ENCODE measurements around the gene CYP2B6. TPM values are rescaled to one million over a fixed set of nuclear protein-coding genes. Genes with fewer than 3 reads are reported as not detected.
"Not testable (repeated sequence)": the region's sequence is repeated elsewhere in the genome, so short reads cannot be mapped to it uniquely, and the experiment has no call there.

Gene CYP2B6
- total RNA-seq, 4 donors from 2014 or later = not detected

DNA sequence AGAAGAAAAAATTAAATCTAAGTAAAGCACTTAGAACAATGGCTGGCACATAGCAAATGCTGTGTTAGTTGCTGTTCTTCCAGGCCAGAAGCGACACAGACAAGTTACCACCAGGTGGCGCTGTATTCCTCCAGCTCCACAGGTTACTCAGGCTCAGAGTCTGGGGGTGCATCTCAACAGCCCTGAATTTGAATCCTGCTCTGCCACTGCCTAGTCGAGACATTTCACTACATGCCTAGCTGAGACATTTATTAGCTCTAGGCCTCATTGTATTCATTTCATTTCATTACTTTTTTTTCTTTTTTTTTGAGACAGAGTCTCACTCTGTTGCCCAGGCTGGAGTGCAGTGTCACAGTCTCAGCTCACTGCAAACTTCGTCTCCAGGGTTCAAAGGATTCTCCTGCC, 16.4 kb upstream of the CYP2B6 start:
- H3K36me3 ChIP-seq = no peaks in the 10 kb centered on the region
- no peaks in the 10 kb centered on the region for H3K4me1 ChIP-seq
- TF ChIP-seq, protein P1, sequence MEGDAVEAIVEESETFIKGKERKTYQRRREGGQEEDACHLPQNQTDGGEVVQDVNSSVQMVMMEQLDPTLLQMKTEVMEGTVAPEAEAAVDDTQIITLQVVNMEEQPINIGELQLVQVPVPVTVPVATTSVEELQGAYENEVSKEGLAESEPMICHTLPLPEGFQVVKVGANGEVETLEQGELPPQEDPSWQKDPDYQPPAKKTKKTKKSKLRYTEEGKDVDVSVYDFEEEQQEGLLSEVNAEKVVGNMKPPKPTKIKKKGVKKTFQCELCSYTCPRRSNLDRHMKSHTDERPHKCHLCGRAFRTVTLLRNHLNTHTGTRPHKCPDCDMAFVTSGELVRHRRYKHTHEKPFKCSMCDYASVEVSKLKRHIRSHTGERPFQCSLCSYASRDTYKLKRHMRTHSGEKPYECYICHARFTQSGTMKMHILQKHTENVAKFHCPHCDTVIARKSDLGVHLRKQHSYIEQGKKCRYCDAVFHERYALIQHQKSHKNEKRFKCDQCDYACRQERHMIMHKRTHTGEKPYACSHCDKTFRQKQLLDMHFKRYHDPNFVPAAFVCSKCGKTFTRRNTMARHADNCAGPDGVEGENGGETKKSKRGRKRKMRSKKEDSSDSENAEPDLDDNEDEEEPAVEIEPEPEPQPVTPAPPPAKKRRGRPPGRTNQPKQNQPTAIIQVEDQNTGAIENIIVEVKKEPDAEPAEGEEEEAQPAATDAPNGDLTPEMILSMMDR (IDR thresholded peaks at IDR 0.05) = peak; percentile 66 to 86 (median 78)
- TF ChIP-seq EP300 (IDR thresholded peaks at IDR 0.05) (no peak), POLR2A (IDR thresholded peaks at IDR 0.05; ENCODE audit: low read depth) (no peak)
- peak; percentile 93 for DNase-seq (ENCODE audit: extremely low spot score)
- no peak overlapping the region for H3K27ac ChIP-seq (replicated peaks in 1 of 4)
- intact Hi-C loops (cut with DNase I) = no loop called here
- H3K9me3 ChIP-seq = no peaks in the 10 kb centered on the region
- 19% methylated on average over 4 of the region's 4 CpGs for WGBS
- H3K4me3 ChIP-seq = no peak overlapping the region
- peaks cover 0 to 43% (median 0%) of the 10 kb centered on the region in 4 donors for H3K27me3 ChIP-seq

DNA sequence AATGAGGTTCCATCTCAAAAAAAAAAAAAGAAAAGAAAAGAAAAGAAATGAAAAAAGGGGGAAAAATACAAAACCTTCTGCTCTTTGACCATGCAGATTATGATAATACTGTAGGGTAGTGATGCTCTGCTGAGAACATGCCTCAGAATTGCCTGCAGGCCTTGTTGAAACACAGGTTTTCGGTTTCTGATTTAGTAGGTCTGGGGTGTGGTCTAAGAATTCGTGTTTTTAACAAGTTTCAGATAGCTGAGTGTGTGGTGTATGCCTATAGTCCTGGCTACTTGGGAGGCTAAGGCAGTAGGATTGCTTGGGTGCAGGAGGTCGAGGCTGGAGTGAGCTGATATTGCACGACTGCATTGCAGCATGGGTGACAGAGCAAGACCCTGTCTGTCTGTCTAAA, 14.9 kb upstream of the CYP2B6 start:
- Histone ChIP-seq H3K4me1 (no peaks in the 10 kb centered on the region), H3K27me3 (peaks cover 0 to 42% (median 0%) of the 10 kb centered on the region in 4 donors), H3K4me3 (no peak overlapping the region), H3K27ac (replicated peaks in 1 of 4) (no peak overlapping the region), H3K9me3 (no peaks in the 10 kb centered on the region), H3K36me3 (no peaks in the 10 kb centered on the region)
- 62% methylated on average over 4 of the region's 4 CpGs for WGBS
- DNase-seq (ENCODE audit: extremely low spot score) = no peak
- intact Hi-C loops (cut with DNase I) = no loop called here
- TF ChIP-seq POLR2AphosphoS5 (IDR thresholded peaks at IDR 0.05) (no peak), POLR2A (IDR thresholded peaks at IDR 0.05; ENCODE audit: low read depth) (no peak), EP300 (IDR thresholded peaks at IDR 0.05) (no peak)
- TF ChIP-seq, protein P1 (IDR thresholded peaks at IDR 0.05) = no peak

DNA sequence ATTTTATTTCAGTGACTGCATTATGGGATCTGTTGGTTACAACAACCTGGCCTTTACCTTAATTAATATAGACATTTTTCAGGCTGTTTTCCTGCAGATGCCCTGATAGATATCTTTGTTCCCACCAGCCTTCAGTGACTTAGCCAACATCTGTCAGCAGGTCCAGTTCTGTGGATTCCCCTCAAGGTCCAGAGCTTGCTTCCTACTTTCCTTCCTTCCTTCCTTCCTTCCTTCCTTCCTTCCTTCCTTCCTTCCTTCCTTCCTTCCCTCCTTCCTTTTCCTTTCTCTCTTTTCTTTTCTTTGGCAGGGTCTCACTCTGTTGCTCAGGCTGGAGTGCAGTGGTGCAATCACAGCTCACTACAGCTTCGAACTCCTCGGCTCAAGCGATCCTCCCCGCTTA, 14.4 kb upstream of the CYP2B6 start:
- Histone ChIP-seq H3K4me1 (no peaks in the 10 kb centered on the region), H3K27me3 (peaks cover 0 to 40% (median 0%) of the 10 kb centered on the region in 4 donors), H3K36me3 (no peaks in the 10 kb centered on the region), H3K9me3 (no peaks in the 10 kb centered on the region), H3K27ac (replicated peaks in 1 of 4) (no peak overlapping the region), H3K4me3 (no peak overlapping the region)
- no peak for TF ChIP-seq POLR2A (IDR thresholded peaks at IDR 0.05; ENCODE audit: low read depth)
- TF ChIP-seq, protein P1 (IDR thresholded peaks at IDR 0.05) = no peak
- no peak for TF ChIP-seq POLR2AphosphoS5 (IDR thresholded peaks at IDR 0.05)
- no peak for TF ChIP-seq EP300 (IDR thresholded peaks at IDR 0.05)
- intact Hi-C loops (cut with DNase I) = no loop called here
- WGBS = 91% methylated on average over 4 of the region's 4 CpGs
- no peak for DNase-seq (ENCODE audit: extremely low spot score)

DNA sequence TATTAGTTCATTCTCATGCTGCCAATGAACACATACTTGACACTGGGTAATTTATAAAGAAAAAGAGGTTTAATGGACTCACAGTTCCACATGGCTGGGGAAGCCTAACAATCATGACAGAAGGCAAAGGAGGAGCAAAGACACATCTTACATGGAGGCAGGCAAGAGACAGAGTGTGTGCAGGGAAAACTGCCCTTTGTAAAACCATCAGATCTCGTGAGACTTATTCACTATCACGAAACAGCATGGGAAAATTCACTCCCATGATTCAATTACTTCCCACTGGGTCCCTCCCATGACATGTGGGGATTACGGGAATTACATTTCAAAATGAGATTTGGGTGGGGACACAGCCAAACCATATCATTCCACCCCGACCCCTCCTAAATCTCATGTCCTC, 11.3 kb upstream of the CYP2B6 start:
- WGBS = 67% methylated on average over 4 of the region's 4 CpGs
- H3K36me3 ChIP-seq; intact Hi-C loops (cut with DNase I); H3K4me1 ChIP-seq; H3K4me3 ChIP-seq; H3K9me3 ChIP-seq; DNase-seq (ENCODE audit: extremely low spot score); H3K27ac ChIP-seq (replicated peaks in 1 of 4): not testable (repeated sequence)
- peaks cover 0 to 45% (median 0%) of the 10 kb centered on the region in 4 donors for H3K27me3 ChIP-seq

DNA sequence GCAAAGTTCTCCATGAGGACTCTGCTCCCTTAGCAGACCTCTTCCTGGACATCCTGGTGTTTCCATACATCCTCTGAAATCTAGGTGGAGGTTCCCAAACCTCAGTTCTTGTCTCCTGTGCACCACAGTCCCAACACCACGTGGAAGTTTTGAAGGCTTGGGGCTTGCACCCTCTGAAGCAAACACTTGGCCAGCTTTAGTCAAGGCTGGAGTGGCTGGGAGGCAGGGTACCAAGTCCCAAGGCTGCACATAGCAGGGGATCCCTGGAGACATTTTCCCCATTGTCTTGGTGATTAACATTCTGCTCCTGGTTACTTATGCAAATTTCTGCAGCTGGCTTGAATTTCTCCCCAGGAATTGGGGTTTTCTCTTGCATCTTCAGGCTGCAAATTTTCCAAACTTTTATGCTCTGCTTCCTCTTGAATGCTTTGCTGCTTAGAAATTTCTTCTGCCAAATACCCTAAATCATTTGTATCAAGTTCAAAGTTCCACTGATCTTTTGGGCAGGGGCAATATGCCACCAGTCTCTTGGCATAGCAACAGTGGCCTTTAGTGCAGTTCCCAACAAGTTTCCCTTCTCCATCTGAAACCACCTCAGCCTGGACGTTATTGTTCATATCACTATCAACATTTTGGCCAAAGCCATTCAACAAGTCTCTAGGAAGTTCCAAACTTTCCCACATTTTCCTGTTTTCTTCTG, 10.2 kb upstream of the CYP2B6 start:
- DNase-seq (ENCODE audit: extremely low spot score); H3K4me1 ChIP-seq; H3K4me3 ChIP-seq; H3K36me3 ChIP-seq; H3K27ac ChIP-seq (replicated peaks in 1 of 4); H3K9me3 ChIP-seq; intact Hi-C loops (cut with DNase I): not testable (repeated sequence)
- H3K27me3 ChIP-seq = peaks cover 0 to 41% (median 0%) of the 10 kb centered on the region in 4 donors
- WGBS = 19% methylated on average over 2 of the region's 2 CpGs

DNA sequence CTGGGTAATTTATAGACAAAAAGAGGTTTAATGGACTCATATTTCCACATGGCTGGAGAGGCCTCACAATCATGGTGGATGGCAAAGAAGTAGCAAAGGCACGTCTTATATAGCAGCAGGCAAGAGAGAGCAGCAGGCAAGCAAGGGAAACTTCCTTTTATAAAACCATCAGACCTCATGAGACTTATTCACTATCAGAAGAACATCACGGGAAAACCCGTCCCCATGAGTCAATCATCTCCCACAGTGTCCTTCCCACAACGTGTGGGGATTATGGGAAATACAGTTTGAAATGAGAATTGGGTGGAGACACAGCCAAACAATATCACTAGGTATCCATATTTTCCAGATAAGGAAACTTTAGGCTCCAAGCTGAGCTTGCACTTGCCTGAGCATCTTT, 9.5 kb upstream of the CYP2B6 start:
- no peaks in the 10 kb centered on the region for H3K36me3 ChIP-seq
- no peaks in the 10 kb centered on the region for H3K4me1 ChIP-seq
- TF ChIP-seq EP300 (IDR thresholded peaks at IDR 0.05) (no peak), POLR2AphosphoS5 (IDR thresholded peaks at IDR 0.05) (no peak), POLR2A (IDR thresholded peaks at IDR 0.05; ENCODE audit: low read depth) (no peak)
- TF ChIP-seq, protein P1 (IDR thresholded peaks at IDR 0.05) = no peak
- WGBS = 48% methylated on average over 4 of the region's 4 CpGs
- no peak overlapping the region for H3K27ac ChIP-seq (replicated peaks in 1 of 4)
- intact Hi-C loops (cut with DNase I) = no loop called here
- H3K4me3 ChIP-seq = no peak overlapping the region
- H3K27me3 ChIP-seq = peaks cover 0 to 34% (median 0%) of the 10 kb centered on the region in 4 donors
- H3K9me3 ChIP-seq = no peaks in the 10 kb centered on the region
- DNase-seq (ENCODE audit: extremely low spot score) = no peak
